ENCODE data around the gene OR6X1. TPM values are rescaled to one million over a fixed set of nuclear protein-coding genes. Genes with fewer than 3 reads are reported as not detected.

The OR6X1 gene
- total and polyA plus RNA-seq, 2 of the 8 experiments (the other 6 are each of a cell fraction or from before 2014, with no cell fraction given) = not detected

GRCh38 chr11:123729602-123730001, 24.7 kb downstream of the OR6X1 start (continued):
- TF ChIP-seq ZNF274 (IDR thresholded peaks at IDR 0.05; ENCODE audit: borderline replicate concordance, extremely low read depth, low read length) = no peak
